GM19351 (cell line): Measurements from ENCODE around the gene FASTK.

Source experiments
- ATAC-seq: cut with Tn5 transposase; IDR thresholded peaks from one replicate; pipeline ENCODE4 v1.9.1; 2021; ENCODE audit warnings: mild to moderate bottlenecking, moderate library complexity; ENCODE audit not compliant: unreplicated experiment

The FASTK gene

GRCh38 chr7:151100921-151101320 lies 20.3 kb upstream of the FASTK start:
- ATAC-seq, result no peak

GRCh38 chr7:151099486-151100211 lies 19.0 kb upstream of the FASTK start:
- no peak for ATAC-seq

GRCh38 chr7:151095828-151096475 lies 15.3 kb upstream of the FASTK start:
- no peak for ATAC-seq

GRCh38 chr7:151095123-151095797 lies 14.7 kb upstream of the FASTK start:
- no peak for ATAC-seq

GRCh38 chr7:151094675-151095074 lies 14.1 kb upstream of the FASTK start:
- no peak for ATAC-seq

- no peak for ATAC-seq
Observed at GRCh38 chr7:151093748-151094147, 13.1 kb upstream of the FASTK start.

GRCh38 chr7:151091988-151092387 lies 11.4 kb upstream of the FASTK start:
- ATAC-seq, result no peak

GRCh38 chr7:151091431-151091830 lies 10.8 kb upstream of the FASTK start:
- ATAC-seq, result peak; percentile 50

- ATAC-seq, result no peak
Observed at GRCh38 chr7:151091003-151091402, 10.4 kb upstream of the FASTK start.

- no peak for ATAC-seq
Observed at GRCh38 chr7:151089893-151090730, 9.5 kb upstream of the FASTK start.

GRCh38 chr7:151088856-151089699 lies 8.5 kb upstream of the FASTK start:
- no peak for ATAC-seq

- ATAC-seq, result no peak
Observed at GRCh38 chr7:151088019-151088855, 7.6 kb upstream of the FASTK start.

GRCh38 chr7:151087245-151088018 lies 6.8 kb upstream of the FASTK start:
- ATAC-seq, result no peak

GRCh38 chr7:151086802-151087244 lies 6.2 kb upstream of the FASTK start:
- no peak for ATAC-seq

GRCh38 chr7:151085691-151086620 lies 5.3 kb upstream of the FASTK start, which contains the start of gene AGAP3:
TSS of gene AGAP3 (plus strand) at chr7:151086475. CDS start at chr7:151086742, 267 bp downstream.
- ATAC-seq, result peak; percentile 42

- no peak for ATAC-seq
Observed at GRCh38 chr7:151085329-151085690, 4.7 kb upstream of the FASTK start.

GRCh38 chr7:151083824-151084160 lies 3.2 kb upstream of the FASTK start:
- ATAC-seq, result no peak
